ENCODE measurements around the gene ZRANB3.

The ZRANB3 gene

DNA sequence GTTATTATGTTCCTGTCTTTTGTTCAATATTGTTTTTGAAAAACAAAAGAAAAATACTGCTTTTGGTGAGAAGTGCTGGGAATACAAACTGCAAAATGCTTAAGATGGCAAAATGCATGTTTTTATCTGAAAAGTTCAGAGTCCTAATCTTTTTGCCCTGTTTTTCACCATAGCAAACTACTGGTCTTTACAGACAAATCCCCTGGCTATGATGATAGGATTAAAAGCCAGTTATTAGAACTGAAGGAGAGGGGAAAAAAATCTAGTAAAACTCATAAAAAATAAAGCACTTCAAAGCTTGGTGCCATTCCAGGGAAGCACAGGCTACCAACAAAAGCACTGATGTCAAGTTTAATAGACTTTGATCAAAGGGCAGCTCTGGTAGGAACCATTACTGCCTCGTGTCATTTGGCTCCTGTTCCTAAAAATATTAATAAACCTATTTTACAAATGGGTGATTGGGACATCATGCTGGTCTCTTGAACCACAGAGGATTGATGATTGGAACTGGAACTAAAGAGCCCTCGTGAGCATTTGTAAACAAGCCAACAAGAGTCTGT is 284.2 kb downstream of the ZRANB3 start:
- DNase-seq: no peak

DNA sequence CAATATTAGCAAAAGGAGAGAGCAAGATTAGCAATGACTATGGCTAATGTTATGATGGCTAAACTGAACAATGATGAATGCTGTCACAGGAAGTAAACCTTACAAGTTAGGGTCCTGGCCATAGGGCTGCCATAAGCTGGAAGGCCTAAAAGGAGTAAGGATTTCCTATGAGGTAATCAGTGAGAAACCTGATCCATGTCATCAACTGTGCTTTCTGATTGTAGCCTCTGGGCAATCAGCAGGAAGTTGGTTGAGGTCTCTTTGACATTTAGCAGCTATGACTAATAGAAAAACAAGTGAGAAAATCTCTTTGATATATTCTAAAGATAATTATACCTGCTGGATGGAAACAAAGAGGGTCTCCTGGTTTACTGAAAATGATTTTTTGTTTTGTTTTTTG is 285.9 kb downstream of the ZRANB3 start:
- DNase-seq: peak; percentile 18

DNA sequence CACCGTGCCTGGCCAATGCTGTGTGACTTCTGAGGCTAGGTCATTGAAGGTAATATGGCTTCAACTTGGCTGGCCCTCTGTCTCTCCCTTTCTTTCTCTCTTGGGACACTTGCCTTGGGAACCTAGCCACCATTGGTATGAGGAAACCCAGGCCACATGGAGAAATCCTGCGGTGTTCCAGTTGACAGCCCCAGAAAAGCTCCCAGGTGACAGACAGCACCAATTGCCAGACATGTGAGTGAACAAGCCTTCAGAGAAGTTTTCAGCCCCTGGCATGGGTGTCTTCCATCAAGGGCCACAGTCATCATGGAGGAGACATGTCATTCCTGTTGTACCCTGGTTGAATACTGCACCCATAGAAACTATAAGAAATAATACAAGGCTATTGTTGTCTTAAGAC is 292.4 kb downstream of the ZRANB3 start:
- no peak for DNase-seq

DNA sequence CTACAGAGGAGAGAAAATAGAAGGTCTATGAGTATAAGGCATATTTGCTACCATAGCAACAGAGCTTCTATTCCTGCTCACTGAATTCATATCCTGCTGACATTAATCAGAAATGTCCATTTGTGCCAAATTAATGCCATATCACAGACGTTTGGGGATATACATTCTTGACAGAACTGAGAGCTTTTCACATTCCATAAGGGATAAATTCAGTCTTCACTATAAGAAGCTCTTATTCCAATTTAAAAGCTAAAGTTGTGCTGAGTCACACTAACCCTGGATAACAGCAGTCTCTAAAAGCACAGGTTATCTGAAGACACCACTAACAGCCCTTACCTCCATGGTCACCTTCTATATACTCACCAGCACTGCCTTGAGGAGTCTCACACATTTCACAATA is 300.9 kb downstream of the ZRANB3 start:
- DNase-seq: no peak

GRCh38 chr2:135227386-135227785 is 303.6 kb downstream of the ZRANB3 start:
- no peak for DNase-seq

GRCh38 chr2:135226961-135227360 is 304.1 kb downstream of the ZRANB3 start:
- DNase-seq: no peak

GRCh38 chr2:135225781-135226180 is 305.2 kb downstream of the ZRANB3 start:
- DNase-seq: no peak

- no peak for DNase-seq
These were observed 311.8 kb downstream of the ZRANB3 start for GRCh38 chr2:135219226-135219625.

- no peak for DNase-seq
These were observed 312.6 kb downstream of the ZRANB3 start for GRCh38 chr2:135218426-135218825.

GRCh38 chr2:135212757-135213156 is 318.3 kb downstream of the ZRANB3 start:
- DNase-seq: no peak

DNA sequence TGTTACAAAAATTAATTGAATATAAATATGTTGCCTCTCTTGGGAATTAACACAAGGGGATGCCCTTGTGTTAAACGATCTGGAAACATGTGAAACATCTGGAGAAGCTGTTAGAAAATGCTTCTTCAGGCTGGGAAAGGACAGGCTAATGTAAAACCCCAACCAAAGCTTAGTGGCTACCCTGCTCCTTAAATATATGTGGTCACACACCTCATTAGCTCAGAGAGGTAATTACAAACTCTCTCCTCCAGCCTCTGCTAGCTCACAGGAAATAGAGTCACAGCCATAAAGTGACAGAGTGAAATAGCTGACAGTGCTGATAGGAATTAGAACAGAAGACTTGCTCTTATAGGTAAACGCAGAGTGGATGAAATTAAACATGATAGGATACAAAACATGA is 323.0 kb downstream of the ZRANB3 start:
- DNase-seq: no peak

- DNase-seq: no peak
These were observed 327.1 kb downstream of the ZRANB3 start for GRCh38 chr2:135203944-135204343.

GRCh38 chr2:135202751-135203150 is 328.3 kb downstream of the ZRANB3 start:
- no peak for DNase-seq

- DNase-seq: no peak
These were observed 332.5 kb downstream of the ZRANB3 start for GRCh38 chr2:135198481-135198880.

- no peak for DNase-seq
These were observed 340.2 kb downstream of the ZRANB3 start for GRCh38 chr2:135190799-135191198.

DNA sequence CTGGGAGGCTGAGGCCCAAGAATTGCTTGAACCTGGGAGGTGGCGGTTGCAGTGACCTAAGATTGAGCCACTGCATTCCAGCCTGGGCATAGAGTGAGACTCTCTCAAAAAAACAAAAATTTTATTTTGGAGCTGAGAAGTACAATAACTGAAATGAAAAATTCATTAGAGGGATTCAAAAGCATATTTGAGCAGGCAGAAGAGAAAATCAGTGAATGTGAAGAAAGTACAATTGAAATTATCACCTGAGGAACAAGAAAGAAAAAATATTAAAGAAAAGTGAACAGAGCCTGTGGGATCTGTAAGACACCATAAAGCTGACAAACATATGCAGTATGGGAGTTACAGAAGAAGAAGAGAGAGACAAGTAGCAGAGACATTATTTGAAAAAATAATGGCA is 341.9 kb downstream of the ZRANB3 start:
- DNase-seq: no peak

DNA sequence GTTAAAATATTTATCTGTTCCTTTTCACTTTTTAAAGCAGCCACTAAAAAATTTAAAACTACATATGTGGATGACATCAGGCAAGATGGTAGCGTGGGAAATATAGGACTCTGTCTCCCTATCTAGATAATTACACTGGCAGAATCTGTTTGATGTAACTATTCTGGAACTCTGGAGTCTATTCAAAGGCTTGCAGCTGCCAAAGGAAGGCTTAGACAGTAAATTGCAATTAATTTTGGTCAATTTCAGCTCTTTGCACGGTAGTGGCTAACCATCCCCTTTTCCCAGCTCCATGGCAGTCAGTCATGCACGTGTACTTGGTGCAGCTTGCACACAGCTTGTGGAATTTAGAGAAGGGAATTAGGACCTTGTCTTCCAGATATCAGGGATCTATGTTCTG is 343.7 kb downstream of the ZRANB3 start:
- no peak for DNase-seq

DNA sequence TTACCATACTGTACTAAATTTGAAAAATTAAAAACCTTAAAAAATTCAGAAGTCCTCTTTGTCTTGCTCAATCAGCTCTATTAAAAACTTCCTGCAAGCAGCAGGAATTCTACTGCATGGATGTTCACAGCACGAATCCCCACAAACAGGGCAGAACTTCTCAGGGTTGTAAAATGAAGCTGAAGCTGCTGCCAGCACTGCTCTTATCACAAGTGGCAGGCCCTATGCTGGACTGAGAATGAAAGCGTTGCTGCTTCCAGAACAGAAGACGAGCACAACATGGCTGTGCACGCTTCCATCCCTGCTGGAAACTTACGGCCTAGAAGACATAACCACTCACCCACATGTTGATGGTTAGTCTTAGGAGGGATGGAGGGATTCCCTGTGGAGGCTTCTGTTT is 345.0 kb downstream of the ZRANB3 start:
- DNase-seq: no peak

GRCh38 chr2:135183822-135184221 is 347.2 kb downstream of the ZRANB3 start:
- DNase-seq: no peak

DNA sequence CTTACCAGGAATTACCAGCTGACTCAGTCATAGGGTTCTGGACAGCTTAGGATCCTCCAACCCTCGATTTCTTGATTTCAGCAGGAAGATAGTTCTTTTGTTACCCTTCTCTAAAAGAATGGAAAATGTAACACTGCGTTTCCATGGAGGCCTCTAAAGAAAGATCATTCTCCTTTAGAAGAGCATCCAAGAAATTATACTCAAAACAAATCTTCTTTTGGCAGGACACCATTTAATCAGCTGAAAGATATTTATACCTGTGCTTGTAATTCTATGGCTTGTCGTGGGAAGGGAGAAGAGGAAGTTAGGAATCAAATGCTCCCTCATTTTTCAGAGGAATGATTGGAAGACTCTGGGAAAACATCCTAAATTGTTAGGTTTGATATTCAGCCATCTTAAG is 348.4 kb downstream of the ZRANB3 start:
- DNase-seq: no peak

- no peak for DNase-seq
These were observed 348.8 kb downstream of the ZRANB3 start for GRCh38 chr2:135182190-135182589.

DNA sequence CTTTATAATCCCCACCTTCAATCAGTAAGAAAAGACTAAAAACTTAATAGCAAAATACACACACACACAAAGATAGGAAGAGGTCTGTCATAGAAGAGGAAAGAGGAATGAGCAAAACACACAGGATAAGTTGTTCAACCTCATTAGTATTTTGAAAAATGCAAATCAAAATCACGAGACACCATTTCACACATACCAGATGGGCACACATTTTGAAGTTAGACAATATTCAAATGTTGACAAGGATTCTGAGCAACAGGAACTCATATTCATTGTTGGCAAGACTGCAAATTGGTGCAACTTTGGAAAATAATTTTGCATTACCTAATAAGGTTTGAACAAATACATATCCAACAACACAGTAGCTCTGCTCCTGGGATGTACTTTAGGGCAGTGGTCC is 351.3 kb downstream of the ZRANB3 start:
- no peak for DNase-seq

GRCh38 chr2:135175177-135175576 is 355.8 kb downstream of the ZRANB3 start:
- no peak for DNase-seq

GRCh38 chr2:135174810-135175093 is 356.3 kb downstream of the ZRANB3 start:
- DNase-seq: no peak

- DNase-seq: no peak
These were observed 356.8 kb downstream of the ZRANB3 start for GRCh38 chr2:135174049-135174809.

Measured in CD4-positive, alpha-beta T cell treated with Interleukin-4 for 4 hours (primary cell).